HepG2 (cell line): Measurements from ENCODE around the gene ARG2. TPM values are rescaled to one million over a fixed set of nuclear protein-coding genes. Genes with fewer than 3 reads are reported as not detected.

Experiments
- ATAC-seq: fragments of 200-7000 bp; cut with Tn5 transposase; 3 replicates; pipeline ENCODE4 v1.9.1; 2020; ENCODE audit warnings: mild to moderate bottlenecking, moderate library complexity
- BruUV-seq: library from RNA; stranded (reverse); fragments of 400-500 nt; replicated peaks from 2 replicates; lab custom pipeline; 2021; lab: Mats Ljungman, UMichigan
- CTCF ChIA-PET: fragments of 300-600 bp; formaldehyde crosslinking; extraction: SDS; loops from one replicate; lab custom pipeline; 2021; ENCODE audit warnings: low total read pairs, inconsistent platforms, low intra/inter-chr PET ratio; lab: Yijun Ruan, JAX
- POLR2A ChIA-PET: fragments of 350-600 bp; sonication (Branson Sonifier 250); formaldehyde crosslinking; loops from one replicate; lab custom pipeline; 2020; ENCODE audit warnings: antibody characterized with exemption, inconsistent platforms; lab: Yijun Ruan, JAX
- DNase-seq: peaks from one replicate; pipeline ENCODE4 v3.0.0-alpha.2; 2015; ENCODE audit warnings: low spot score
- FAIRE-seq: peaks from 3 replicates; lab custom pipeline; 2011; peaks lifted over from hg19 to GRCh38; lab: Jason Lieb, UNC
- H2AFZ ChIP-seq: one replicate; pipeline ENCODE4 v1.6.1; 2011; ENCODE audit warnings: low read length, inconsistent platforms
- H3K27ac ChIP-seq: fragments of 300-600 bp; 3 replicates; pipeline ENCODE4 v1.8.0; 2011; ENCODE audit warnings: mixed run types, mild to moderate bottlenecking, mixed read lengths, low read length, inconsistent platforms; ENCODE audit not compliant: insufficient read depth; ENCODE audit errors: extremely low read length
- H3K27me3 ChIP-seq, 2 experiments: fragments of 200-600 bp in 1 of 2; 2 replicates in 1 of 2; 3 replicates in 1 of 2; pipeline versions ENCODE4 v1.6.0 to v1.8.0; 2011; ENCODE audit warnings: low read length in 2 of 2, mild to moderate bottlenecking in 2 of 2, moderate library complexity in 2 of 2, inconsistent platforms in 1 of 2; ENCODE audit not compliant: insufficient read depth in 2 of 2, control insufficient read depth in 1 of 2
- H3K36me3 ChIP-seq, 2 experiments: fragments of 200-600 bp in 1 of 2; replicated peaks in 1 of 2; 2 replicates in 1 of 2; 3 replicates in 1 of 2; pipeline versions ENCODE4 v1.5.1 to v1.8.0; 2011; ENCODE audit warnings: low read length in 2 of 2, inconsistent platforms in 1 of 2; ENCODE audit not compliant: insufficient read depth in 2 of 2, control insufficient read depth in 1 of 2
- H3K4me1 ChIP-seq: 2 replicates; pipeline ENCODE4 v1.5.1; 2012; ENCODE audit warnings: low read length, inconsistent platforms; ENCODE audit not compliant: insufficient read depth
- H3K4me2 ChIP-seq: 2 replicates; pipeline ENCODE4 v1.6.0; 2011; ENCODE audit warnings: low read depth, low read length, inconsistent platforms
- H3K4me3 ChIP-seq, 3 experiments: fragments of 200-600 bp in 1 of 3; sonication (generic), shearing (Covaris generic) in 1 of 3; replicated peaks in 1 of 3; 2 replicates each; pipeline ENCODE4 v1.5.1; 2011 to 2016; ENCODE audit warnings: low read length in 3 of 3, inconsistent platforms in 2 of 3, low read depth in 2 of 3, mild to moderate bottlenecking in 2 of 3, control low read depth in 1 of 3, mixed read lengths in 1 of 3; ENCODE audit not compliant: insufficient read depth in 1 of 3
- H3K79me2 ChIP-seq: one replicate; pipeline ENCODE4 v1.6.1; 2011; ENCODE audit warnings: low read length, inconsistent platforms; ENCODE audit not compliant: insufficient read depth
- H3K9ac ChIP-seq: 2 replicates; pipeline ENCODE4 v1.6.0; 2011; ENCODE audit warnings: mild to moderate bottlenecking, low read depth, low read length, inconsistent platforms; ENCODE audit not compliant: insufficient read depth
- H3K9me3 ChIP-seq: 2 replicates; pipeline ENCODE4 v1.5.1; 2012; ENCODE audit warnings: mild to moderate bottlenecking, low read length
- H4K20me1 ChIP-seq: 2 replicates; pipeline ENCODE4 v1.6.0; 2011; ENCODE audit warnings: inconsistent platforms, mild to moderate bottlenecking, low read length, moderate library complexity; ENCODE audit not compliant: insufficient read depth
- BRF2 ChIP-seq: sonication (generic); formaldehyde crosslinking; IDR thresholded peaks from 2 replicates; pipeline ENCODE4 v1.8.1; 2022; ENCODE audit warnings: mild to moderate bottlenecking, missing genetic modification reagents
- GPN1 ChIP-seq: sonication (generic); formaldehyde crosslinking; IDR thresholded peaks from 2 replicates; pipeline ENCODE4 v1.5.1; 2020; ENCODE audit warnings: missing genetic modification reagents, borderline replicate concordance
- HBP1 ChIP-seq: IDR thresholded peaks from 2 replicates; pipeline ENCODE4 v1.6.1; 2016; ENCODE audit warnings: low read depth, control low read depth
- MED8 ChIP-seq: sonication (generic); formaldehyde crosslinking; IDR thresholded peaks from 2 replicates; pipeline ENCODE4 v1.8.1; 2023; ENCODE audit warnings: mild to moderate bottlenecking, missing genetic modification reagents; ENCODE audit not compliant: insufficient replicate concordance
- MNT ChIP-seq: fragments of 450-650 bp; IDR thresholded peaks from 2 replicates; pipeline ENCODE4 v1.6.1; 2016
- RARG ChIP-seq: sonication (generic); formaldehyde crosslinking; IDR thresholded peaks from 2 replicates; pipeline ENCODE4 v1.4.0; 2020; ENCODE audit warnings: low read depth, mild to moderate bottlenecking, missing genetic modification reagents
- TARDBP ChIP-seq: sonication (generic); formaldehyde crosslinking; IDR thresholded peaks from 2 replicates; pipeline ENCODE4 v1.8.0; 2022; ENCODE audit warnings: mild to moderate bottlenecking, missing genetic modification reagents
- ZBED4 ChIP-seq: sonication (generic); formaldehyde crosslinking; IDR thresholded peaks from 2 replicates; pipeline ENCODE4 v1.4.0; 2020; ENCODE audit warnings: missing genetic modification reagents, borderline replicate concordance
- ZNF512 ChIP-seq: sonication (generic); formaldehyde crosslinking; IDR thresholded peaks from 2 replicates; pipeline ENCODE4 v1.4.0; 2020; ENCODE audit warnings: mild to moderate bottlenecking, missing genetic modification reagents
- ZNF790 ChIP-seq: sonication (generic); formaldehyde crosslinking; IDR thresholded peaks from 2 replicates; pipeline ENCODE4 v1.8.0; 2022; ENCODE audit warnings: missing genetic modification reagents, mild to moderate bottlenecking, borderline replicate concordance
- WGBS: methylation state at CpG from one replicate; pipeline ENCODE4 v1.1.6; 2017; ENCODE audit warnings: low lambda C conversion rate; 5-methylcytosine and 5-hydroxymethylcytosine counted together
- in situ Hi-C: cut with HindIII; loops from 2 replicates; pipeline ENCODE4 v1.10.0; 2017; ENCODE audit warnings: low pct_unique_long_range_greater_than_20kb; ENCODE audit not compliant: extremely low pct_ligation_motif_present
- intact Hi-C: fragments of 100-400 bp; cut with micrococcal nuclease; formaldehyde crosslinking; loops from one replicate; pipeline ENCODE4 v1.10.0; 2022; ENCODE audit not compliant: unreplicated experiment
- polyA plus RNA-seq, 8 experiments: library from polyadenylated mRNA; depleted of rRNA in 3 of 8; stranded (reverse) in 7 of 8; unstranded in 1 of 8; fragments of >200 nt; fragmentation: Illumina TruSeq in 4 of 8; extraction: Trizol in 4 of 8; gene quantifications; 2 replicates each; pipeline versions ENCODE4 v1.2.1 to v1.2.3, GENCODE V29; 2011 to 2016; ENCODE audit warnings: low read depth in 4 of 8, missing spikeins in 1 of 8, mixed read lengths in 1 of 8; ENCODE audit not compliant: insufficient read depth in 1 of 8
- total RNA-seq, 5 experiments: library from RNA; depleted of rRNA; stranded (reverse); fragments of >200 nt; fragmentation: Illumina TruSeq; extraction: Trizol; gene quantifications; 2 replicates each; pipeline ENCODE4 v1.2.3, GENCODE V29; 2016; ENCODE audit warnings: low read depth in 1 of 5

The ARG2 gene
- total and polyA plus RNA-seq, 2 of the 13 experiments (the other 11 are each of a cell fraction or from before 2014, with no cell fraction given): 37.5 to 73.6 TPM

GRCh38 chr14:67653651-67654280, 34.0 kb downstream of the ARG2 start:
- TF ChIP-seq ZNF790 (CRISPR knock-in tag): no peak
- TF ChIP-seq BRF2: no peak
- no peak for TF ChIP-seq ZNF512
- TF ChIP-seq MED8 (CRISPR knock-in tag): no peak
- no peak for TF ChIP-seq RARG (CRISPR knock-in tag)
- no peak for TF ChIP-seq GPN1 (CRISPR knock-in tag)
- TF ChIP-seq ZBED4: no peak
- no peak for TF ChIP-seq HBP1
- no peak for TF ChIP-seq TARDBP (CRISPR knock-in tag)
- no peak for TF ChIP-seq MNT
- no peaks in the 10 kb centered on the region for H4K20me1 ChIP-seq
- no peaks in the 10 kb centered on the region for H3K27me3 ChIP-seq
- FAIRE-seq (no peak), DNase-seq (no peak), ATAC-seq (no peak)
- no peaks in the 10 kb centered on the region for H3K4me1 ChIP-seq
- H3K27ac ChIP-seq: no peak overlapping the region
- peaks cover 29 to 80% of the 10 kb centered on the region in 2 experiments for H3K36me3 ChIP-seq
- H2AFZ ChIP-seq: no peak overlapping the region
- in situ Hi-C loops: no loop called here
- no peak overlapping the region for H3K9ac ChIP-seq
- CTCF ChIA-PET: no interaction called here
- POLR2A ChIA-PET: interaction anchor here (1.2 to 1.6 kb wide), 2 partner anchors 13 to 54 kb away, joined by 3 to 5 read pairs; partner anchors contain the start of gene PIGH
- H3K9me3 ChIP-seq: no peaks in the 10 kb centered on the region
- intact Hi-C loops: loop anchor here (5.0 kb wide), 1 partner anchor 71 kb away; no protein-coding TSS in a partner anchor
- no peak overlapping the region for H3K4me2 ChIP-seq
- BruUV-seq: no TSS peak
- WGBS: 91% methylated on average over 6 of the region's 6 CpGs
- no peaks in the 10 kb centered on the region for H3K79me2 ChIP-seq
- H3K4me3 ChIP-seq: no peak overlapping the region
